Measurements from ENCODE around the gene CDH2. TPM values are rescaled to one million over a fixed set of nuclear protein-coding genes. Genes with fewer than 3 reads are reported as not detected.
A peak's percentile ranks its signal among the peaks of the same experiment; 100 is the strongest.

The CDH2 gene
- total RNA-seq, 1 donor from 2014 or later, result 198 TPM

GRCh38 chr18:28112056-28112470 lies 64.9 kb downstream of the CDH2 start:
- H3K36me3 Mint-ChIP-seq (ENCODE audit: low read depth), result no peaks in the 10 kb centered on the region
- H3K27me3 Mint-ChIP-seq (ENCODE audit: low read depth), result no peaks in the 10 kb centered on the region
- H3K9me3 Mint-ChIP-seq (ENCODE audit: low read depth), result no peaks in the 10 kb centered on the region
- H3K4me1 Mint-ChIP-seq (ENCODE audit: low read depth), result peaks cover 94% of the 10 kb centered on the region
- H3K4me3 Mint-ChIP-seq (ENCODE audit: unreplicated experiment), result peak overlapping the region; percentile 29
- TF ChIP-seq, protein P1, sequence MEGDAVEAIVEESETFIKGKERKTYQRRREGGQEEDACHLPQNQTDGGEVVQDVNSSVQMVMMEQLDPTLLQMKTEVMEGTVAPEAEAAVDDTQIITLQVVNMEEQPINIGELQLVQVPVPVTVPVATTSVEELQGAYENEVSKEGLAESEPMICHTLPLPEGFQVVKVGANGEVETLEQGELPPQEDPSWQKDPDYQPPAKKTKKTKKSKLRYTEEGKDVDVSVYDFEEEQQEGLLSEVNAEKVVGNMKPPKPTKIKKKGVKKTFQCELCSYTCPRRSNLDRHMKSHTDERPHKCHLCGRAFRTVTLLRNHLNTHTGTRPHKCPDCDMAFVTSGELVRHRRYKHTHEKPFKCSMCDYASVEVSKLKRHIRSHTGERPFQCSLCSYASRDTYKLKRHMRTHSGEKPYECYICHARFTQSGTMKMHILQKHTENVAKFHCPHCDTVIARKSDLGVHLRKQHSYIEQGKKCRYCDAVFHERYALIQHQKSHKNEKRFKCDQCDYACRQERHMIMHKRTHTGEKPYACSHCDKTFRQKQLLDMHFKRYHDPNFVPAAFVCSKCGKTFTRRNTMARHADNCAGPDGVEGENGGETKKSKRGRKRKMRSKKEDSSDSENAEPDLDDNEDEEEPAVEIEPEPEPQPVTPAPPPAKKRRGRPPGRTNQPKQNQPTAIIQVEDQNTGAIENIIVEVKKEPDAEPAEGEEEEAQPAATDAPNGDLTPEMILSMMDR (IDR thresholded peaks at IDR 0.05), result no peak
- no peak for DNase-seq (ENCODE audit: low spot score)
- peak overlapping the region; percentile 89 for H3K27ac Mint-ChIP-seq (ENCODE audit: unreplicated experiment)

- Mint-ChIP-seq H3K27me3 (ENCODE audit: low read depth) (no peaks in the 10 kb centered on the region), H3K9me3 (ENCODE audit: low read depth) (no peaks in the 10 kb centered on the region), H3K36me3 (ENCODE audit: low read depth) (no peaks in the 10 kb centered on the region), H3K4me3 (ENCODE audit: unreplicated experiment) (no peak overlapping the region), H3K27ac (ENCODE audit: unreplicated experiment) (peak overlapping the region; percentile 49), H3K4me1 (ENCODE audit: low read depth) (peaks cover 88% of the 10 kb centered on the region)
- no peak for DNase-seq (ENCODE audit: low spot score)
- TF ChIP-seq, protein P1 (IDR thresholded peaks at IDR 0.05), result no peak
These were observed 66.0 kb downstream of the CDH2 start for GRCh38 chr18:28110924-28111323.

DNA sequence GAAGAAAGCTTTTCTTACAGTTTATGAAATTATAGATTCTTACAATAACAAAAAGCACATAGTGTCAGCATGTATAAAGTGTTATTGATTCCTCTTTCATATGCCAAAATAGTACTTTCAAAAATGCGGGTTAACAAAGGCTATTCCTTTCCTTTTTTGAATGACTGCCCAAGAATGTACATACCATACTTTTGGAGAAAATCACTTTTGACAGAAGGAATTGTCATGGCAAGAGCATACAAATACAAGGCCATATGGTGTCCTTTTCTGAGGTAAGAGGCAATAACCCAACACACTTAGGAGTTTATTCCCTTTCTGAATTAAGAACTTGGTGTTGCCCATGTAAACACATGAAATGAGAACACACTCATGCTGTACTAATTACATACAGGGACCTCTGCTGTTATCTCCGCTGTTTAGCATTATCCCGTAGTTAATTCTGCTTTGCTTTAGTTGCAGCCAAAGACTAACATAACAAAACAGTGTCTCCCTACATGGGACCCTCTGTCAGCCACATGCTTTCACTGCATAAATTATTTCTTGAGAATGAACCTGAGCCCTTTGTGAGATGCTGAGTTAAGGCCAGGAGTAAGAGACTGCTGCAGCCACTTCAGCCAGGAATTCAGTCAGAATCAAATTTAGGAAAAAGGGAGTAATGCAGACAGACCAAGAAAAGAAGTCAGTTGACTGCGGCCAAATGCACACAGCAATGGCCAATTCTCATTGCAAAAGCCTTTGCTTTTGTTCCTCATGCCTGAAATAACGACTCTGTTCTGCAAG lies 67.0 kb downstream of the CDH2 start:
- Mint-ChIP-seq H3K9me3 (ENCODE audit: low read depth) (no peaks in the 10 kb centered on the region), H3K27me3 (ENCODE audit: low read depth) (no peaks in the 10 kb centered on the region), H3K27ac (ENCODE audit: unreplicated experiment) (peak overlapping the region; percentile 47), H3K4me3 (ENCODE audit: unreplicated experiment) (no peak overlapping the region), H3K36me3 (ENCODE audit: low read depth) (no peaks in the 10 kb centered on the region), H3K4me1 (ENCODE audit: low read depth) (peaks cover 81% of the 10 kb centered on the region)
- TF ChIP-seq, protein P1 (IDR thresholded peaks at IDR 0.05), result no peak
- no peak for DNase-seq (ENCODE audit: low spot score)

DNA sequence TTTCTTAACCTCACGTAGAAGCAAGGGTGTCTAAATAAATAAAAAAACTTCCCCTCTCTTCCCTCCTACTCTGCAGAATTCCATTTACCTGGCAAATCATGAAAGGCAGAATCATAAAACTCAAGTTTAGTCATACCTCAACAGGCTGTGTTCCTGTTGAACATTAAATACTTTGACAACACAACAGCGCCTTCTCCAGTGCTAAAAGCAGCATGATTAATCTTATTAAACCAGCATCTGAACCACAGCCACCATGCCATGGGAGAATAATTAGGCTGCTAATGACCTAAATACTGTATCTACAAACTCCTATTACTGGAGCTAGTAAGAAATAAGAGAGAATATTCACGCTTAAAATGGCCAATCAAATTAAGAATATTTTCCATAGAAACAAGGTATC lies 68.1 kb downstream of the CDH2 start:
- TF ChIP-seq, protein P1 (IDR thresholded peaks at IDR 0.05), result peak; percentile 63
- H3K27me3 Mint-ChIP-seq (ENCODE audit: low read depth), result no peaks in the 10 kb centered on the region
- peak overlapping the region; percentile 38 for H3K27ac Mint-ChIP-seq (ENCODE audit: unreplicated experiment)
- no peaks in the 10 kb centered on the region for H3K36me3 Mint-ChIP-seq (ENCODE audit: low read depth)
- DNase-seq (ENCODE audit: low spot score), result no peak
- H3K4me1 Mint-ChIP-seq (ENCODE audit: low read depth), result peaks cover 72% of the 10 kb centered on the region
- H3K9me3 Mint-ChIP-seq (ENCODE audit: low read depth), result no peaks in the 10 kb centered on the region
- no peak overlapping the region for H3K4me3 Mint-ChIP-seq (ENCODE audit: unreplicated experiment)

DNA sequence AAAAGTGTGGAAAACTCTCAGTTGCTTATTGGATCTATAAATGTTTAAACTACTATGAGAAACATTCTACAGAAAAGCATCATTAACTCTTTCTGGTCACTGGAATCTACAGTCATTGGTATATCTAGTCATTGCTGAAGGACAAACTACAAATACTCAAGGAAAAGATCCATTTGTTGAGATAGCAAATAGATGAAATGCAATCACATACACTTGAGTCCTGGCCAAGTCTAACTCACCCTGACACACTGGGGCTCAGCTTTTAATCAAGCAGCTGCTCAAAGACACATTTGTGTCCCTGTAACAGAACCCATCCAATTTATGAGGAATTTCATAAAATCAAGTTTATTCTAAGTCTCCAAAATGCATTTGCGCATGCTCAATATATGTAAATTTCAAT lies 68.7 kb downstream of the CDH2 start:
- Mint-ChIP-seq H3K4me1 (ENCODE audit: low read depth) (peaks cover 67% of the 10 kb centered on the region), H3K4me3 (ENCODE audit: unreplicated experiment) (no peak overlapping the region), H3K36me3 (ENCODE audit: low read depth) (no peaks in the 10 kb centered on the region), H3K9me3 (ENCODE audit: low read depth) (no peaks in the 10 kb centered on the region), H3K27ac (ENCODE audit: unreplicated experiment) (no peak overlapping the region), H3K27me3 (ENCODE audit: low read depth) (no peaks in the 10 kb centered on the region)
- DNase-seq (ENCODE audit: low spot score), result no peak
- TF ChIP-seq, protein P1 (IDR thresholded peaks at IDR 0.05), result no peak
